ENCODE measurements around the gene MAEA.

The MAEA gene

DNA sequence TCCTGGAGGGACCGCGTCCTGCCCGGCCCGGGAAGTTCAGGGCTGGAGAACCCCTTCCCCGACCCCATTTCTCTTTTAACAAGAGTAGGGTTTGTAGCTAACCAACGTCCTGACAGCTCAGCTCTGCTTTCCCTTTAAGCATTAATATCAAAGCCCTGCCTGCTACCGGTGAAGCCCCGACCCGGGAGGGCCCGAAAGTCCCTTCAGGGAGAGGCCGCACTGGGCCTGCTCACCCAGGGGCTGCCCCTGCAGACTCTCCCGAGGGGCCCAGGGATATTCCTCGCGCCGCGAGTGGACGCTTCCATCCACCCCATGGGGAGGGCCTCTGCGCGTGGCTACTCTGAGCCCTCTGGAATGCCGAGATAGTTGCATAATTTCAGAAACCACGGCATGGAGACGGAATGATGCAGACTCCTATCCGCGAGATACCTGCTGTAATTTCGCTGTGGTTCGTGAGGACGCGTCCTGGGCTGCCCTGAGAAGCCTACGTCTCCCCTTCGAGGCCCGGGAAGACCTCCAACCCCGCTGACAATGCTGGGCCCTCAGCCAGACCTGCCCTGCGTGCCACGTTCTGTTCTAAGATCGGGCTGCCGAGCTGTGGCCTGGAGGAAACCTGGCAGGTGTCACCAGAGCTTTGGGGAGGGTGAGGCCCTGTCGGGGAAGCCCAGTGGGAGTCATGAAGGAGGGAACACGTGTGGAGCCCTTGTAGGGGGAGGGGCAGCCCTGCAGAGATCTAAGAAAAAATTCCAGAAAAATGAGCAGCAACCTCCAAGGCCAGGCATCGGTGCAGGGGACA, 39.8 kb upstream of the MAEA start:
- DNase-seq (ENCODE audit: low read depth), result peak; percentile 93

DNA sequence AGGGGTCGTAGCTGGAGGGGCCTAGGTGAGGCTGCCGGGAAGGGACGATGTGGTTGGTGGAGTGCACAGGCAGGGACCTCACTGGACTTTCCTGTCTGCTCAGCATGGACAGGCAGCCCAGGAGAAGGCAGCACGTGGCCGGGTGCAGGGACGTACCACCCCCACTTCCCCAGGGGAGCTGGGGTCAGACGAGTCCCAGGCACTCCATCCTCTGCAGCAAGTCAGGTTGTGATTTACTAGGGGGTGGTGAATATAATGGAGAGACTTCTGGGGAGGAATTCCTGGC, 39.2 kb upstream of the MAEA start:
- DNase-seq (ENCODE audit: low read depth), result no peak

DNA sequence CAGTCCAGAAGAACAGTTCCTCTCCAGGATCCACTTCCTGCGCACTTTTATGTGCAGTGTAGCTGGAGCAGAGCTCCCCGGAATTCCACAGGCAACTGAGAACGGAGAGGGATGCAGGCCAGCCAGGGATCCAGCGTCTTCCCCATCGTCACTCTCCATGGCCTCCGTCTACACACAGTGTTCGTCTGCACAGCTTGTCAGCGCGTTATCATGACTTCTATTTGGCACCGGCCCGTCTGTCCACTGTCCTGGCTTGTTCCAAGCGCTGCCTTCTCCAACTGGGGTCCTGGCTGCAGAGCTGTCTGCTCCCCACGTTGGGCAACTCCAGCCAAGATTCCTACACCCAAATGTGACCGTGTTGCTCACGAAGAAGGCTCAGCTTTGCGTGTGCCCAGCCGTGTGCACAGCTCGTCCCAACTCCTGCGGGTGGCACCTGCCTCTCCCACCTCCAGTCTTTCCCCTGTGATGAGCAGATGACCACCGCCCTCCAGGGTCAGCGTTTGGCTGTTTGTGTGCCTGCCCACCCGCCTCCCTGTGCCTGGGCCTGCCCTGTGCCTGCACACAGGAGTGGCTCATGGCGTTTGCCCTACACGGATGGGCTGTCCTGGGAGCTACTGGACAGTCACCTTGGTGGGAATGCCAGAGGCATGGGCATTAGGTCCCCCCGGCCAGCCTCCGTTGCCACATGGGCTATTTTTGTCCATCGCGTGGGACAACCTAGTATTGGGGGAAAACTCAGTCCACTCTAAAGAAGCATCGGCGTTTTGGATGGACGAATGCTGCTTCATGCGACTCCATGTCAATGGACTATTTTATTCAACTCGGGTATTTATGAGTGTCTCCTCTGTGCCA, 38.5 kb upstream of the MAEA start:
- no peak for DNase-seq (ENCODE audit: low read depth)

DNA sequence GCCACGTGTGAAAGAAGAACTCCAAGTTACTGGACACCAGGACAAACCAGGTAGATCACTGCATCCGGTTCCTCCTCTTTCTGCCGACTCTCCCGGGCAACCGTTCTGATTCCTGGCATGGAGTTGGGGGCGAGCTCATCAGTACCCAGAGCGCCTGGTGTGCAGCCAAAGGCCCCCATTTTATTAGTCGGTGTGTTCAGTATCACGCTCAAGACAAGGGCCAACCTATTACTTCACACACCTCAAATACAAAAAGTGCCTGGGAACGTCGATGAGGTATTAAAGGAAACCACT, 38.0 kb upstream of the MAEA start:
- no peak for DNase-seq (ENCODE audit: low read depth)

DNA sequence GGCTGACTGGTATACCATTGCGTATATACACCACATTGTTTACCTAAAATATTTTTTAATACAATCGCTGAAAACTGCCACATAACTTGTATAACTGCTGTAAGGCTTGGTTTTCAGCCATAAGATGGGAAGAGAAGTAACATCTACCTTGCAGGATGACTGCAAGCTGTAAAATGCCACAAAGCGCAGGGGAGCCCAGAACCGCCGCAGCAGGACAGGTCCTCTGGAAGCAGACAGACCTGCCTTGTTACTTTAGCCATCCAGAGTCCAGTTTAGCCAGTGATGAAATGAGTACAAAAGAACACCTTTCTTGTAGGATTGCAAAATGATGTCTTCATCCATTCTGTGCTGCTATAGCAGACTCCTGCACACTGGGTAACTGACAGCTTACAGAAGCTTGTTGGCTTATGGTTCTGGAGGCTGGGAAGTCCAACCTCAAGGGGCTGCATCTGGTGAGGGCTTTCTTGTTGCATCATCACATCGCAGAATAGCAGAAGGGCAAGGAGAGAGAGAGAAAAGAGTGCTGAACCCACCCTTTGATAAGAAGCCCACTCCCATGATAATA, 36.7 kb upstream of the MAEA start:
- DNase-seq (ENCODE audit: low read depth), result no peak

DNA sequence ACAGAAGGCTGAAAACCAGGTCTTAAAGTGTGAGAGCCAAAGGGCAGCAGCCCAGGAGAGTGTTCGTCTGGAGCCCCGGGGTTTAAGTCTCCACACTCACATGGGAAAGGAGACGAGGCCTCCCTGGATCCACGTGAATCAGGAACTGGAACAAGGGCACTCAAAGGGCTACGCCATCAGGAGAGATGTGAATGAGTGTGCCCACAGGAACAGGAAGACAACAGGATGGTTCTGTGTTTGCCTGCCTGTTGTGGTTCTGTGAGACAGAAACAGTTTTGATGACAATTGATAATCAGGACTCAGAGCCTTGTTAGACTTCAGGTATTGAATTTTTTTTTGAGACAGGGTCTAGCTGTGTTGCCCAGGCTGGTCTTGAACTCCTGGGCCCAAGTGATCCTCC, 35.9 kb upstream of the MAEA start:
- no peak for DNase-seq (ENCODE audit: low read depth)

DNA sequence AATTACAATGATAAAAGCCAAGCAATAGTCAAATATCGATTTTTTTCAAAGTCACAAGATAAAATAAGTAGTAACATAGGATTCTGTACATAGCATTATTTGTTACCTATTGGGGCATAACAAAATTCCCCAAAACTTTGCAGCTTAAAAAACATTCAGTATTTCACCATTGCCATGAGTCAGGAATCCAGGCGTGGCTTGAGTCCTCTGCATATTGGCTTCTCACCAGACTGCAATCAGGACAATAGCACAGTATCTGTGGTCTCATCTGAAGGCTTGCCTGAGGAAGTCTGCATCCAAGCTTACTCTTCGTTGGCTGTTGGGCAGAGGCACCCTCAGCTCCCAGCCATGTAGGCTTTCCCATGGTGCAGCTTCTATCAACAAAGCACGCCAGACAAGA, 34.5 kb upstream of the MAEA start:
- peak; percentile 30 for DNase-seq (ENCODE audit: low read depth)

DNA sequence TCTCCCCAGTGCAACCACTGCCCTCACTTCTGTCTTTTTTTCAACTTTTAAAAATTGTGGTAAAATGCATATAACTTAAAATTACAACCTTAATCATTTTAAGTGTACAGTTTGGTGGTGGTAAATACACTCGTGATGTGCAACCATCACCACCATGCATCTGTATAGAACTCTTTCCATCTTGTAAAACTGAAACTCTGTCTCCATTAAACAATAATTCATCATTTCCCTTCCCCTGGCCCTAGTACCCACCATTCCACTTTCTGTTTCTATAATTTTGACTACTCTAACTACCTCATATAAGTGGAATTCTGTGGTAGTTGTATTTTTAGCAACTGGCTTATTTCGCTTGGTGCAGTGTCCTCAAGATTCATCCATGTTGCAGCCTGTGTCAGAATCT, 34.0 kb upstream of the MAEA start:
- no peak for DNase-seq (ENCODE audit: low read depth)

DNA sequence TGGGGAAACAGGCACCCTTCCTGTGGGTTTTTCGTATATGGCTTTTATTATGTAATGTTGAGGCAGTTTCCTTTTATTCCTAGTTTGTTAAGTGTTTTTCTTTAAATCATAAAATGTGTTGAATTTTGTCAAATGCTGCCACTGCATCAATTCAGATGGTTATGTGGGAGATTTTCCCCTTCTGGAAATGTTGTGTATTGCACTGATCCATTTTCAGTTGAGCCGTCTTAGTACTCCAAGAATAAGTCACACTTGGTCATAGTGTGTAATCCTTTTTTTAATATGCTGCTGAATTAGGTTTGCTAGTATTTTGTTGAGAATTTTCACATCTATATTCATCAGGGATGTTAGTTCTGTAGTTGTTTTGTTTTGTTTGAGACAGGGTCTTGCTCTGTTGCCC, 31.2 kb upstream of the MAEA start:
- no peak for DNase-seq (ENCODE audit: low read depth)

DNA sequence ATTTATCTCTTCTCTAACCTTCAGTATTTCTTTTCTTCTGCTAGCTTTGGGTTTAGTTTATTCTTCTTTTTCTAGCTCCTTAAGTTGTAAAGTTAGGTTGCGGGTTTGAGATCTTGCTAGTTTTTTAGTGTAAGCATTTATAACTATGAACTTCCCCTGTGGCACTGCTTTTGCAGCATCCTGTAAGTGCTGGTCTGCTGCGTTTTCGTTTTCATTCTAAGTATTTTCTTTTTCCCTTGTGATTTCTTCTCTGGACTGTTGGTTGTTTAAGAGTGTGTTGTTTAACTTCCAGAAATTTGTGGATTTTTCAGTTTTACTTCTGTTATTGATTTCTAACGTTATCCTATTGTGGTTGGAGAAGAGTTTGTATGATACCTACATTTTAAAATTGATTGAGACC, 29.7 kb upstream of the MAEA start:
- DNase-seq (ENCODE audit: low read depth), result no peak

DNA sequence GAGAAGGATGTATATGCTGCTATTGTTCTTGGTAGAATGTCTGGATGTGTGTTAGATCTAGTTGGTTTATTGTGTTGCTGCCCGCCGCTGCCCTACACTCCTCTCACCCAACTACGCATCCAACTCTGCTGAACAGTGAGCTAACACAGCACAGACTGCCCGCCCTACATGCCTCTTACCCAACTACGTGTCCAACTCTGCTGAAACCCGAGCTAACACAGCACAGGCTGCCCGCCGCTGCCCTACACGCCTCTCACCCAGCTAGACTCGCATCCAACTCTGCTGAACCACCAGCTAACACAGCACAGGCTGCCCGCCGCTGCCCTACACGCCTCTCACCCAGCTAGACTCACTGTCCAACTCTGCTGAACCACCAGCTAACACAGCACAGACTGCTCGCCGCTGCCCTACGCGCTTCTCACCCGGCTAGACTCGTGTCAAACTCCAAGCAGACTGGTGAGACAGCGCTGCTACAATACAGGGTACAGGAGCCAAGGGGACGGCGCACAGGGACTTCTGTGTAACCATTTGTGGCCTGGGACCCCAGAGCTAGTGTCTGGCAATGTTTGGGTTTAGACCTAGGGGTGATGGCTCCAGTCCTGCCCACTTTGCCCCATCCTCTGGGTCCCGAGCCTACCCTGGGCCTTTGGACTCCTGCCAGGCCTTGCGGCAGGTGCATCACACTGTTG, 29.1 kb upstream of the MAEA start:
- no peak for DNase-seq (ENCODE audit: low read depth)

DNA sequence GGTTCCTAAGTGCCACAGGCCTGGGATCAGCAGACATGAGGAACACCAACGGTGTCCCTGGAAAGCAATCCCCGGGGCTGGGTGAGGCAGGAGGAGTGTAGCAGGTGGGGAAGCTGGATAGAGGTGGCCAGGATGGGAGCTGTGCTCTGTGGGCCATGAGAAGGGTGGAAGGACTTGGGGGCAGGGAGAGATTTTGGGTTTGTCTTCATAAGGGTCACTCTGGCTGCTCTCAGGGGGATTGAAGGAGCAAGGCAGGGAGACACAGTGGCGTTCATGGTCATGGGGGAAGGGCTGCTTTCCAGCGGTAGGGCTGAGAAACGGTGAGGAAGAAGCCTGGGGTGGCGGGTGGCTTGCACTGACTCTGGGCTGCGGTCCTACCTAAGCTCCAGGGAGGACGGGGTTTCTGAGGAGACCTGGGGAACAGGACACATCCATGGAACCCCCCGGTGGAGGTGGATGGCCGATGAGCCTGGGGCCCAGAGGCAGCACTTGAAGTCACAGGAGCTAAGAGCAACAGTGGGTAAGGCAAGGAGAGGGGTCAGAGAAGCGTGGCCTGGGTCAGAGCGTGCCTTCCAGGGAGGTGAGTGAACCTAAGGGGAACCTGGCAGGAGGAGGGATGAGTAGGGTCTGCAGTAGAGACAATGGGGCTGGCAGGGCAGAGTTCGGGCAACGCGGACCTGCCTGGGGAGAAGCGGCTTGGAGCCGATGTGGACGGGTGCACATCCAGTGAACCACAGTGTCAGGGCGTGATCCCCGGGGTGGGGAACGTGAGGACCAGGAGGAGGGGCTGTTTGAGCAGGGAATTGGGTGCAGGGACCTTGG, 28.4 kb upstream of the MAEA start:
- no peak for DNase-seq (ENCODE audit: low read depth)

DNA sequence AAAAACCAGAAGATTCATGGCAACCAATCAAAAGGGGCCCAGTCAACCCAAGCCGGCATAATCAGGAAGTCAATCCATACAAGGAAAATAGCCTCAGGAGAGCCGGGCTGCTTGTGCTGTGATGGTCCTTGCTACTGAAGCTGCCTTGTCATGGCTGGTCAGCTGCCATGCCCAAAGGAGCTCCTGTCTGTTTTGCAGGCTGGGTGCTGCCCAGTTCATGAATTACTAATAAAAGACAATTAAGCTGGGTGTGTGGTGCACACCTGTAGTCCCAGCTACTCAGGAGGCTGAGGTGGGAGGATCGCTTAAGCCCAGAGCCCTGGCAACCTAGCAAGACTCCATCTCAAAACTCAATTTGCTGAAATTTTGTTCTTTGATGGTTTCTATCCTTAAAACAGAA, 24.7 kb upstream of the MAEA start:
- no peak for DNase-seq (ENCODE audit: low read depth)

DNA sequence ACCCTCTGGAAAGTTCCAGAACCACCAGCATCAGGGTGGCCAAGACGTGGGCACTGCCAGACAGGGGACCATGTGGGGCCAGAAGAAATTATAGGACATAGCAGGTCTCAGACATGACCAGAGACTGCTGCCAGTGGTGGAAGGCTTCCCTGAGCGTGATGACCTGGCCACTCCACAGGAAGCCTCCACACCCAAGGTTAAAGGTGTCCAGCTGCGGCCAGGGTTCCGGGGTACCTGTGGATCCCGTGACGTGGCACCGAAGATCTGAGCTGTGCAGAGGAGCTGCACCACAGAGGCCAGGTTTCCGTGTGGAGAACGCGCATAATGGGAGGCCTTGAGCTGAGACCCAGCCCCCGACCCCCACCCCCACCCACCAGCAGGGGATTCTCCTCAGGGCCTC, 24.3 kb upstream of the MAEA start:
- no peak for DNase-seq (ENCODE audit: low read depth)

DNA sequence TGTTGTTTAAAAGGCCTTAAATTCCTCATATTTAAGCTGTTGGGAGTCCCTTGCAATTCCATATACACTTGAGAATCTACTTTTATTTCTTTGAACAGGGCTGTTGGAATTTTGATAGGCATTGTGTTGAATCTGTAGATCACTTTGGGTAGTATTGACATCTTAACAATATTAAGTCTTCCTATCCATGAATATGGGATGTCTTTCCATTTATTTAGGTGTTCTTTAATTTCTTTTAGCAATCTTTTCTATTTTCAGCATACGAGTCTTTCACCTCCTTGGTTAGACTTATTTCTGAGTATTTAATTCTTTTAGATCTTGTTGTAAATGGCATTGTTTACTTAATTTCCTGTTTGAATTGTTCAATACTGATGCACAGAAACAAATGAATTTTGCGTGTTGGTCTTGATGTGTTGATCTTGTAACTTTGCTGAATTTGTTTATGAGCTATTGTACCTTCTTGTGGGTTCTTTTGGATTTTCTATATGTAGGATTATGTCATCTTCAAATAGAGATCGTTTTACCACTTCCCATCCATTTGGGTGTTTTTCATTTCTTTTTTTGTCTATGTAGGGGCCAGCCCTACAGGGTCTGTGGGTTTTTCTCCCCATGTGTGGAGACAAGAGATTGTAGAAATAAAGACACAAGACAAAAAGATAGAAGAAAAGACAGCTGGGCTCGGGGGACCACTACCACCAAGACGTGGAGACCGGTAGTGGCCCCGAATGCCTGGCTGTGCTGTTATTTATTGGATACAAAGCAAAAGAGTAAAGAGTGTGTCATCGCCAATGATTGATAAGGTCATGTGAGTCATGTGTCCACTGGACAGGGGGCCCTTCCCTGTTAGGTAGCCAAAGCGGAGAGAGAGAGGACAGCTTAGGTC, 22.6 kb upstream of the MAEA start:
- DNase-seq (ENCODE audit: low read depth), result no peak

DNA sequence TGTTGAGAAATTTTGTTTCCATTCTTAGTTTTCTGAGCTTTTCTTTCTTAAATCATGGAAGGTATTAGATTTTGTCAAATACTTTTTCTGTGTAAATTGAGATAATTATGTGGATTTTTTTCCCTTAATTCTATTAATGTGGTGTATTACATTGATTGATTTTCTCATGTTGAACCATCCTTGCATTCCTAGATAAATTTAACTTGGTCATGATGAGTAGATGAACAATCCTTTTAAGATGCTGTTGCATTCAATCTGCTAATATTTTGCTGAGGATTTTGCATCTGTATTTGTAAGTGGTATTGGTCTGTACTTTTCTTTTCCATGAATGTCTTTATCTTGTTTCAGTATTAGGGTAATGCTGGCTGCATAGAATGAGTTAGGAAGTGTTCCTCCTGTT, 20.5 kb upstream of the MAEA start:
- no peak for DNase-seq (ENCODE audit: low read depth)

DNA sequence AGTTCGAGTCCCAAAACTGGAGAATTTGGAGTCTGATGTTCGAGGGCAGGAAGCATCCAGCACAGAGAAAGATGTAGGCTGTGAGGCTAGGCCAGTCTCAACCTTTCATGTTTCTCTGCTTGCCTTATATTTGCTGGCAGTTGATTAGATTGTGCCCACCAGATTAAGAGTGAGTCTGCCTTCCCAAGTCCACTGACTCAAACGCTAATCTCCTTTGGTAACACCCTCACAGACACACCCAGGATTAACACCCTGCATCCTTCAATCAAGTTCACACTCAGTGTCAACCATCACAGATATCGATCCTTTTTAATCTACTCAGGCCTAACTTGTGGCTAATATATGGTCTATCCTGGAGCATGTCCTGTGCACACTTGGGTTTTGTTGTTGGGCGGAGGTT, 18.0 kb upstream of the MAEA start:
- DNase-seq (ENCODE audit: low read depth), result no peak

DNA sequence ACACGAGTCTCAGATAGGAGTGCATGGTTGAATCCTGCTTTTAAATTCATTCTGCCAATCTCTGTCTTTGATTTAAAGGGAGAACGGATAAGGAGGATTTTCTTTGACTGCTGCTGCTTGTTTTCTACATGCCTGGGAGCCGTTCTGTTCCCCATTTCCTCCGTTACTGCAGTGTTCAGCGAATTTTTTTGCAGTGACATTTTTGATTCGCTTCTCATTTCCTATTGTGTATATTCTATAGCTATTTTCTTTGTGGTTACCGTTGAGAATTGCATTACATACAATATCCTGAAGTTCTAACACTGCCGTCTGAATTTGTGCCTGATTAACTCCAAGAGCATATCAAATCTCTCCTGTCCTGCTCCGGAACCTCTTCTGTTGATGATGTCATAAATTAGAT, 14.8 kb upstream of the MAEA start:
- no peak for DNase-seq (ENCODE audit: low read depth)

DNA sequence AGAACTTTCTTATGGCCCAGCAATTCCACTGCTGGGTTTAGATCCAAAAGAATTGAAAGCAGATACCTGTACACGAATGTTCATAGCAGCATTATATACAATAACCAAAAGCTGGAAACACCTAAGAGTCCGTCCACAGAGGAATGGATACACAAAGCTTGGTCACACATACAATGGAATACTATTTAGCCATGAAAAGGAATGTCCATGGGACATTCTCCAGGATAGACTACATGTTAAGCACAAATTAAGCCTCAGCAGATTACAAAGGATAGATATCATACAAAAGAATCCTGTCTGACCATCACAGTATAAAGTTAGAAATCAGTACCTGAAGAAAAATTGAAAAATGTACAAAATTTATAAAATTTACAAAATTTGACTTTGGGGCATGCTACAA, 12.7 kb upstream of the MAEA start:
- DNase-seq (ENCODE audit: low read depth), result no peak

DNA sequence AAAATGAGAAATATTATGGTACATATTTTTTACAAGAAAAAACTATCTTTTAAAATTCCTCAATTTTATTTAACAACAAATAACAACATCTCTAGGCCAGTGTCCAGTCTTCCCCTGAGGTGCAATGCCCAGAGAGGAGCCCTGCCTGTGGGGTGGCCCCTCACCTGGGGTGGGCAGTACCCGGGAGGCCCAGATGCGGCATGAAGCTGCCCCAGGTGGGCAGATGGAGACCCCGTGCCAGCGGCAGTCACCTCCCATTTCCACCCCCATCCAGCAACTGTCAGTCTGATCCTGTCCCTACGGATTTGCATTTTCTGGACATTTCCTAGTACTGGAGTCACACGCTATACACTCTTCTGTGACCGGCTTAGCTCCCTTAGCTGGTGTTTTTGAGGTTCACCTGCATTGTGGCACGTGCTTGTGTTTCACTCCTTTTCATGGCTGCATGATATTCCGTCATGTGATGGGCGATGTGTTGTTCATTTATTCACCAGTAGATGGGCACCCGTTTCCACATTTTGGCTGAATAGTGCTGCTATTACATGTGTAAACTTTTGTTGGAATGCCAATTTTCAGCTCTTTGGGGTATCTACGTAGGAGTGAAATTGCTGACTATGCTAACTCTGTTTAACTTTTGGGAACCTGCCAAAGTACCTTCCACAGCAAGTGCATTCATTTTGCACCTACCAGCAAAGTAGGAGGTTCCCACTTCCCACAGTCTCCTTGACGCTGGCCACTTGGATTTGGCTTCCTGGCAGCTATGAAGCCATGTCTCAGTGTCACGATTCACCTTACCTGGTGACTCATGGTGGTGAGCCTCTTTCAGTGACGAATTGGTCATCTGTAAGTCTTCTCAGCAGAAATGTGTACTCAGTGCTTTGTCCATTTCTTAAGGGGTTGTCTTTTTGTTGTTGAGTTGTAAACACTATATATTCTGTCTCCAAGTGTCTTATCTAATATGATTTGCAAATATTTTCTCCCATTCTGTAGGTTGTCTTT, 11.7 kb upstream of the MAEA start:
- peak; percentile 19 for DNase-seq (ENCODE audit: low read depth)
